Measurements from ENCODE around the gene WASHC2C.
"Not testable (repeated sequence)": the region's sequence is repeated elsewhere in the genome, so short reads cannot be mapped to it uniquely, and the experiment has no call there.

The WASHC2C gene

DNA sequence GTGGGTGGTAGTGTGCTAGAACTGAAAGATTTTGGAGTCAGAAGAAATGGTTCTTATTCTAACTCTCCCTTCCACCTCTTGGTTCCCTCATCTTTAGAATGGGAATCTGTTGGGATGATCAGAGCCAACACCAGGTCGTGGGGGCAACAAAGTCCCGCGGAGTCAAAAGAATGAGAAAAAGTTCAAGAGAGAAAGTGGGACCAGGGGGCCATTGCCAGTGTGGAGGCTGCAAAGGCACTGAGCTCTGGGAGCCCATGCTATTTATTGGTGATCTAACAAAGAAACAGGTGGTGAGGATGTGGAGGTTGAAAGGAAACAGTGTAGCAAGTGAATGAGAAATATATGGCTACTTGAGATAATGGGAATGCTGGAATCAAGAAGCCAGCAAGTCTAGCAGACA is 90.8 kb downstream of the WASHC2C start:
- CTCF ChIA-PET: no interaction called here
- POLR2A ChIA-PET: no interaction called here
- WGBS (ENCODE audit: insufficient coverage): 100% methylated on average over 3 of the region's 3 CpGs
- peaks cover 0 to 8% (median 6%) of the 10 kb centered on the region in 5 experiments for H3K9me3 ChIP-seq (ENCODE audit: control extremely low read depth in 1 of 5, control insufficient read depth in 4 of 5, insufficient read depth in 2 of 5, low read depth in 1 of 5, low read length in 4 of 5)
- no peak overlapping the region for H3K27ac ChIP-seq (ENCODE audit: insufficient read depth in 1 of 2, low read depth in 1 of 2, low read length in 2 of 2, poor library complexity in 1 of 2, severe bottlenecking in 2 of 2)
- H3K4me3 ChIP-seq (ENCODE audit: control insufficient read depth in 1 of 7, extremely low read depth in 1 of 7, insufficient read depth in 4 of 7, low read depth in 2 of 7, low read length in 6 of 7): no peak overlapping the region
- H3K36me3 ChIP-seq (ENCODE audit: control insufficient read depth in 4 of 4, insufficient read depth in 4 of 4, low read length in 3 of 4): no peaks in the 10 kb centered on the region
- H3K27me3 ChIP-seq (replicated peaks in 2 of 5; ENCODE audit: control insufficient read depth in 4 of 5, insufficient read depth in 5 of 5, low read length in 4 of 5): no peaks in the 10 kb centered on the region
- DNase-seq: no peak
- no peaks in the 10 kb centered on the region for H3K4me1 ChIP-seq (ENCODE audit: control extremely low read depth in 1 of 4, control insufficient read depth in 4 of 4, insufficient read depth in 4 of 4, low read length in 3 of 4)

GRCh38 chr10:45819552-45819951 is 92.5 kb downstream of the WASHC2C start:
- 81% methylated on average over 4 of the region's 9 CpGs for WGBS (ENCODE audit: insufficient coverage)
- Histone ChIP-seq H3K27me3 (replicated peaks in 2 of 5; ENCODE audit: control insufficient read depth in 4 of 5, insufficient read depth in 5 of 5, low read length in 4 of 5) (no peaks in the 10 kb centered on the region), H3K36me3 (ENCODE audit: control insufficient read depth in 4 of 4, insufficient read depth in 4 of 4, low read length in 3 of 4) (no peaks in the 10 kb centered on the region), H3K4me3 (ENCODE audit: control insufficient read depth in 1 of 7, extremely low read depth in 1 of 7, insufficient read depth in 4 of 7, low read depth in 2 of 7, low read length in 6 of 7) (no peak overlapping the region), H3K4me1 (ENCODE audit: control extremely low read depth in 1 of 4, control insufficient read depth in 4 of 4, insufficient read depth in 4 of 4, low read length in 3 of 4) (no peaks in the 10 kb centered on the region), H3K9me3 (ENCODE audit: control extremely low read depth in 1 of 5, control insufficient read depth in 4 of 5, insufficient read depth in 2 of 5, low read depth in 1 of 5, low read length in 4 of 5) (peaks cover 0 to 8% (median 6%) of the 10 kb centered on the region in 5 experiments), H3K27ac (ENCODE audit: insufficient read depth in 1 of 2, low read depth in 1 of 2, low read length in 2 of 2, poor library complexity in 1 of 2, severe bottlenecking in 2 of 2) (no peak overlapping the region)
- no peak for DNase-seq
- CTCF ChIA-PET: no interaction called here
- POLR2A ChIA-PET: no interaction called here

DNA sequence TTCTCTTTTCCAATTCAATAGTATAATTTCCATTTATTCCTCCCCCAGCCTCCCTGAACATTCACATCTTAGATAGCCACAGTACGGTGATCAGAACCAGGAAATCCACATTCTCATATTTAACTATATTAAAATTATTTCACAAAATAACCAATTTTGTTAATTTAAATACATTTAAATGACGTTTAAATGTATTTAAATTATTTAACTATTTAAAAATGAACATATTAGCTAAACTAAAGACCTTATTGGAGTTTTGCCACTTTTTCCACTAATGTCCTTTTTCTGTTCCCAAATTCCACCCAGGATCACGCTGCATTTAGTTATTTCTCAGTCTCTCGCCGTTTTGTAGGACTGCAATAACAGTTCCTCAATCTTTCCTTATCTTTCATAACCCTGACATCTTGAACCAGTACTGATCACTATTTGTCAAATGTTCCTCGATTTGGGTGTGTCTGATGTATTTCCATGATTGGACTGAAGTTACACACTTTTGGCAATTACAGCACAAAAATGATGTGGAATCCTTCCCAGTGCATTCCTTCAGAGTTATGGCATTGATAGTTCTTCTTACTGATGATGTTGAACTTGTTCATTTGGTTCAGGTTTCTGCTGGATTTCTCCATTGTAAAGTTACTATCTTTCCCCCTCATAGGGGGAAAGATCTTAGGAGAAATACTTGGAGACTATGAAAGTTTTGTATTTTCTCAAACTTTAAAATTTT is 93.2 kb downstream of the WASHC2C start:
- DNase-seq; H3K9me3 ChIP-seq (ENCODE audit: control extremely low read depth in 1 of 5, control insufficient read depth in 4 of 5, insufficient read depth in 2 of 5, low read depth in 1 of 5, low read length in 4 of 5); H3K36me3 ChIP-seq (ENCODE audit: control insufficient read depth in 4 of 4, insufficient read depth in 4 of 4, low read length in 3 of 4); POLR2A ChIA-PET; H3K4me3 ChIP-seq (ENCODE audit: control insufficient read depth in 1 of 7, extremely low read depth in 1 of 7, insufficient read depth in 4 of 7, low read depth in 2 of 7, low read length in 6 of 7); H3K27me3 ChIP-seq (replicated peaks in 2 of 5; ENCODE audit: control insufficient read depth in 4 of 5, insufficient read depth in 5 of 5, low read length in 4 of 5); CTCF ChIA-PET; H3K27ac ChIP-seq (ENCODE audit: insufficient read depth in 1 of 2, low read depth in 1 of 2, low read length in 2 of 2, poor library complexity in 1 of 2, severe bottlenecking in 2 of 2); H3K4me1 ChIP-seq (ENCODE audit: control extremely low read depth in 1 of 4, control insufficient read depth in 4 of 4, insufficient read depth in 4 of 4, low read length in 3 of 4): not testable (repeated sequence)
- 74% methylated on average over 4 of the region's 6 CpGs for WGBS (ENCODE audit: insufficient coverage)

DNA sequence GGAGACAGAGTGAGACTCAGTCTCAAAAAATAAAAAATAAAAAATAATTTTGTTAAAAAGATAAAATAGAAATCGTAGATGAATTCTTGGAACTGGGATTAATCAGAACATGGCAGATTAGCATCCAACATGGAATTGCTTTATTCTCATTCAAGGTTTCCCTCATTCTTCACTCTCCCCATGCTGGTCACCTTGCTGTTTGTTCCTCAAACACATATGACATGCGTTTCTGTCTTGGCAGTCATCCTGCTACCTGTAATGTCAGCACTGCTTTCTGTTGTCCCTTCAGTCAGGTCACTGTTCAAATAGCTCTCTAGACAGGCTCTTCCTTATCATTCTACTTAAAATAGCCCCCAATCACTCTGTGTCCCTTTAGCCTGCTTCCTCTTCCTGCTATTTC is 95.9 kb downstream of the WASHC2C start:
- POLR2A ChIA-PET; H3K36me3 ChIP-seq (ENCODE audit: control insufficient read depth in 4 of 4, insufficient read depth in 4 of 4, low read length in 3 of 4); H3K4me1 ChIP-seq (ENCODE audit: control extremely low read depth in 1 of 4, control insufficient read depth in 4 of 4, insufficient read depth in 4 of 4, low read length in 3 of 4); H3K27ac ChIP-seq (ENCODE audit: insufficient read depth in 1 of 2, low read depth in 1 of 2, low read length in 2 of 2, poor library complexity in 1 of 2, severe bottlenecking in 2 of 2); H3K27me3 ChIP-seq (replicated peaks in 2 of 5; ENCODE audit: control insufficient read depth in 4 of 5, insufficient read depth in 5 of 5, low read length in 4 of 5); CTCF ChIA-PET; DNase-seq; H3K4me3 ChIP-seq (ENCODE audit: control insufficient read depth in 1 of 7, extremely low read depth in 1 of 7, insufficient read depth in 4 of 7, low read depth in 2 of 7, low read length in 6 of 7); H3K9me3 ChIP-seq (ENCODE audit: control extremely low read depth in 1 of 5, control insufficient read depth in 4 of 5, insufficient read depth in 2 of 5, low read depth in 1 of 5, low read length in 4 of 5): not testable (repeated sequence)
- no CpG with 5 or more reads among the region's 2 CpGs for WGBS (ENCODE audit: insufficient coverage)
